AG20443 (cell line): ENCODE results near the gene CACYBP.
A peak's percentile ranks its signal among the peaks of the same experiment; 100 is the strongest.

ENCODE experiments used
- DNase-seq: peaks from one replicate; pipeline ENCODE4 v3.0.0; 2012; ENCODE audit warnings: low spot score, mixed read lengths

The CACYBP gene, protein sequence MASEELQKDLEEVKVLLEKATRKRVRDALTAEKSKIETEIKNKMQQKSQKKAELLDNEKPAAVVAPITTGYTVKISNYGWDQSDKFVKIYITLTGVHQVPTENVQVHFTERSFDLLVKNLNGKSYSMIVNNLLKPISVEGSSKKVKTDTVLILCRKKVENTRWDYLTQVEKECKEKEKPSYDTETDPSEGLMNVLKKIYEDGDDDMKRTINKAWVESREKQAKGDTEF

DNA sequence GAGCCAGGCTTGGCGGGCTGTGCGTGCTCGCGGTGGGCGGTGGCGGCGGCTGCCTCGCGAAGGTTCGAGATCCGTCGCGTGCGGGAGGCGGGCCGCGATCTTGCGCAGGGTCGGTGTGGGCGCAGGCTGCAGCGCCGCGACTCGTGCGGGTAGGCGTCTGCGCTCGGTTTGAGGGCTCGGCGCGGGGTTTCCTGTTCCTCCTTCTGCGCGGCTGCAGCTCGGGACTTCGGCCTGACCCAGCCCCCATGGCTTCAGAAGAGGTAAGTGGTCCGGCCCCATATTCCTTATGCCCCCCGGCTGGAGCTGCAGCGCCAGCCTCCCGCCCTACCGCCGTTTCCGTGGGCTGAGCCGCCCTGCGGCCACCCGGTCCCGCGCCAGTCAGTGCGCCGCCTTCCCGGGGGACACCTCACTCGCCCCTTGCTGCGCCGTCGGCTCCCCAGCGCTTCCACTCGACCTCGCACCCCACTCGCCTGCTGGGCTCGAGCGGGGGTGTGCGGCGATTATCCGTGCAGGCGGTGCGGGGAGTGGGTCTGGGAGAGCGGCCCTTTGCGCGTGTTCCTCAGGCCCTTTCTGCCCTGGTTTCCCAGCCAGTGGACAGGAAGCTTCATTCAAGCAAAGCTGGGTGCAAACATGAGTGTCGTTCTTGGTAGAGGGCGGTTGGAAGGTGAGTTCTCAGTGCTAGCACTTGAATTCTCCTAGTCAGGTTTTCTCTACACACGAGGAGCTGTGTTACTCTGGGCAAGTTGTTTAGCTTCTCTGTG lies at the start of gene CACYBP:
CACYBP (plus strand) TSS at position 12 of the 761 bp plus-strand sequence; CDS start at position 246, 234 bp downstream.
- DNase-seq, result peak; percentile 43

DNA sequence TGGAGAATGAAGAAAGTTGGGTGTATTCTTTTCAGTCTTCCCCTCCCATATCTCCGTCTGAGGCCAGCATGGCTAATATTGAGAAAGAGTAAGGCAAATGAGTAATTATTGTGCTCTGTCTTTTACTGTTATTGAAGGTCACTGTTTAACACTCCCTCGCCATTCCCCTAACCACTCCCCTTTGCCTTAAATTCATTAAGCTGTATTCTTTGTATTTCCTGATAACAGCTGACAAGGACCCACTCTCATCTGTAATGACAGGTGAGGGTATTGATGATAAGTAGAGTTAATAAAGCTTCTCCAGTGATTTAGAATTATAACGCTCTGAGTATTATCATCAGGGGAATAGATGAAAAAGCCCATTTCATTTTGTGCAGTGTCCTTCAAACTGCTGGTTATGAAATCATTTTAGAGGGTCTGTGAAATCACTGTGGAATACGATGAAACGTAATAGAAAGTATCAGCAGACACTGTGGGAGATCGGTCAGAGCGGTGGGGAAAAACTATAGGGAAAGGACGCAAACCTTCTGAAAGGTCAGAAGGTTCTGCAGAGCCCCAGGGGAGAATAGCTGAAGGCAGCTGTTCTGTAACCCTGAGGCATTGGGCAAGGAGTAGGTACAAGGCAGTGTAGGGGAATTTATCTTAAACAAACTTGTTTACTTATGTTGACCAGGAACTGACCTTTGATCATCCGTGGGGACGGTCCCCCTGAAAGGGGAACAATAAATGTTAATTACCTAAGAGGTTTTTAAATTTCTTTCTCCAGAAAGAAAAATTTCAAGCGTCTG lies 46.3 kb upstream of the CACYBP start:
- no peak for DNase-seq

DNA sequence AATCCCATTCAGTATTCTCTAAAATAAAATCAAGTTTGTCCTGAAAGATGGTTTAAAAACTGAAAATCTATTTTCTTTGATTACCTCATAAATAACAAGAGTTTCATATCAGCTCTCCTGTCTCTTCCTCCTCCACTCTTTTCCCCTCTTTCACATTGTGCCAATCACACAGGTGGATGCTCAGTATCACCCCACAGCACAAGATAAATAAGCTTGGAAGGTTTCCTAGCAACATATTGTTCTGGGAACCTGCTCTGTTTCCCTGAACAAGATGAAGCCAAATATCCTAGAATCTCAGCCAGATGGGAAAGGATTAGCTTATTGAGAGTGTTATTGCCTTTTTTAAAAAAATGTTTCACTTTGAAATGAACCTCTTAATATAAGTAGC lies 45.7 kb upstream of the CACYBP start:
- no peak for DNase-seq

DNA sequence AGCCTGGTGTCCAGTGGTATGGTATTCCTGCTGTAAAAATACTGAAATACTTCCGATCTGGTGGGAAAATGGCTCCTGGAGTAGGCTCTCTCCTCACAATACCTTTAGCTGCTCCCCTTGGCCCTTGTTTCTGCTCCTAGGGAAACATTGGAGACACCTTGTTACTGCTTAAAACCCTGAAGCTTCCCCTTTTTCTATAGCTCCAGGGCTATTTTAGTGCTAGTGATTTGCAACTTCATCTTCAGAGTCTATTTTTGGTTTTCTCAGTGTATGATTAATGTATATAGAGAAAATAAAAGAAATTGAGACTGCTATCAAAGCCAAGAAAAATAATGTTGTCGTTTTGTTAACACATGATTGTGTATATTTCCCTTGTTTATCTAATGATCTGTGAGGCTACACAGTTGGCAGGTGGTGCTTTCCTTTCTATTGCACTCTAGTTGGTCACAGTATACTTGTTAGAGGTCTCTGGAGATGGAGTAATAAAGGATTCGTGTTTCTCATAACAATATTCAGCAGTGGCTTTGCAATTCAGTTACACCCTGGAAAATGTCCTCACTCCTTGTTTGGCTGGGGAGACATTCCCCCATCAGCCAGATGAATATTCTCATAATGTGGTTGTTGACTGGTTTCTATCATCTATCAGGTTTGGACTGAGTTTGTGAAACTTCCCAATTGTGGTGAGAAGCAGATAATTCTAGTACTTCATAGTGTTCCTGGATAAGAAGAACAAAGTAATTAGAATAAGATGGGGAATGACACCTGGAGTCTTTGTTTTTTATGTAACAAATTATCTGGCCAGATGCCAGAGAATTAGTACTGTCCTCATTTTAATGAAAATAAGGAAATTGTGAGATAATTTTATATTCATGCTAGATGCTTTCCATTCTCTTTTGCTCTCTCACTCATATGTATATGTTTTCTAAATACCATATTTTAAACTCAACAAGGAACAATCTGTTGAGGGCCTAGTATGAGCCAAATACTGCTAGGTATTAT lies 44.8 kb upstream of the CACYBP start:
- DNase-seq, result no peak

DNA sequence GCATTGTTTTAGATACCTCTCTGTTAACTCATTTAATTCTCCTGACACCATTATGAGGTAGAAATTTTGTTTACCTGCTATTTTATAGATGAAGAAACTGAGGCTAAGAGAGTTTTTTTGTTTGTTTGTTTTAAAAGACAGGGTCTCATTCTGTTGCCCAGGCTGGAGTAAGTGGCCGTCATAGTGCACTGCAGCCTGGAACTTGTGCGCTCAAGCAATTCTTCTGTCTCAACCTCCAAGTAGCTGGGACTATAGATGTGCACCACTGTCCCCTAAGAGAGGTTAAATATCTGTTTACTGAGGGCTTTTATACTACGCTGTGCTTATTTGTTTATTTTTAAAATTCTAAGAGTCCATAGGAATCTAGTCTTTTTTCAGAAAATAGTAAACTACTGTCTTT lies 43.7 kb upstream of the CACYBP start:
- no peak for DNase-seq

DNA sequence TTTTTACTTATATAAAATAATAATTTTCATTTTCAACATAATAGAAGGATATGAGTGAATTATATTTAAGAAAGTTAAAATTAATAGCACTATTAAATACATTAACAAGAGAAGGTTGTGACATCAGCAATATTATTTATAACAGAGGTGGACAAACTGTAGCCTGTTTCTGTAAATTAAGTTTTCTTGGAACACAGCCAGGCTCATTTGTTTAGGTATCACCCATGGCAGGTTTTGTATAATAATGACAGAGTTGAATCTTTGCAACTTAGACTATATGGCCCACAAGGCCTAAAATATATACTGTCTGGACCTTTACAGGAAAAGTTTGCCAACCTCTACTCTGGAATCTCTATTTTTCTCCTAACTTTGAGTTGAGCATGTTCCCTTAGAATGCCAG lies 42.8 kb upstream of the CACYBP start:
- DNase-seq, result no peak

DNA sequence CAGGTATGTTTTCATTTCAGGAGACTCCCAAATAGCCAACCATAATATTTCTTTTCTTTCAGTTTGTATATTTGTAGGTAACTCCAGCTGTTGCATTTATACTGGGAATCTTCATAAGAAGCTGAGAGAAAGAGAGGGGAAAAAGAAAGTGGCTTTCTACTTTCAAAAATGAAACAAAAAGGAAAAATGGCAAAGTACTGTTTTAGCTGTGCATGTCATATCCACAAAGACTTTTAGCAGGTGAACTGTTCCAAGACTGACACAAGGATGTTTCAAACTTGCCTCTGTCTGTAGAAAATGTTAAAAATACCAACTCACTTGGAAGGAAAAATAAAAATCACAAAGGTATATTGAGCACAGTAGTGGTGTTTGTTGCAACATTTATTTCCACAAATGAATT lies 41.9 kb upstream of the CACYBP start:
- DNase-seq, result no peak

DNA sequence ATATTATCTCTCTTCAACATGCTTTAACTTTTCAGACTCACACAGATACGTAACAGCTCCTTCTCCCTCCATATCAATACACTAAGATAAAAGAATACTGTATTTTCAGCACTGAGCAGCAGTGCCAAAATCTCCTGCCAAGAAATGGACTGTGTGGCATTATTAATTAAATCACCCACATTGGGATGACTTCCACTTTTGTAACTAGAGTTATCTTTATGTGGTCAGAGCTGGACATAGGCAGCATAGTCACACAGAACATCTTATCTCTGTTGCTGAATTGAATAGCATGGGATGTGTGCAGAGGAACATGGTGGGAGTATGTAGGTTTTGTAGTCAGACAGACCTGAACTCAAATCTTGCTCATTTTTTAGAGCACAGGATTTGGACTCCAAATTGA lies 41.4 kb upstream of the CACYBP start:
- DNase-seq, result no peak

DNA sequence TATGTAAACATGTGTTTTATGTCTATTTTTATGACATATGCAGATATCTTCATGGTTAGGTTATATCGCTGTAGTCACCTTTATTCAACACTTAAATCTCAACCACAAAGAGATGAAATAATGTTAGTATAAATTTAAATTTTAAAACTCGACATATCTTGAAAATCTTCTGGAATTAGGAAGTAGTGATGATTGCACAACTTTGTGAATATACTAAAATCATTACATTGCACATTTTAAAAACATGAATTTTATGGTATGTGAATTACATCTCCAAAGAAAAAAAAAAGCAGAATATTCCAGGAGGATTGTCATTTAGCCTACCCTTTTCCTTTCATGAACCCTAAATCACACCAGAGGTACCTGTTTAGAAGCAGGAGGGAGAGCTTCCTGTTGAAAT lies 39.4 kb upstream of the CACYBP start:
- DNase-seq, result no peak

DNA sequence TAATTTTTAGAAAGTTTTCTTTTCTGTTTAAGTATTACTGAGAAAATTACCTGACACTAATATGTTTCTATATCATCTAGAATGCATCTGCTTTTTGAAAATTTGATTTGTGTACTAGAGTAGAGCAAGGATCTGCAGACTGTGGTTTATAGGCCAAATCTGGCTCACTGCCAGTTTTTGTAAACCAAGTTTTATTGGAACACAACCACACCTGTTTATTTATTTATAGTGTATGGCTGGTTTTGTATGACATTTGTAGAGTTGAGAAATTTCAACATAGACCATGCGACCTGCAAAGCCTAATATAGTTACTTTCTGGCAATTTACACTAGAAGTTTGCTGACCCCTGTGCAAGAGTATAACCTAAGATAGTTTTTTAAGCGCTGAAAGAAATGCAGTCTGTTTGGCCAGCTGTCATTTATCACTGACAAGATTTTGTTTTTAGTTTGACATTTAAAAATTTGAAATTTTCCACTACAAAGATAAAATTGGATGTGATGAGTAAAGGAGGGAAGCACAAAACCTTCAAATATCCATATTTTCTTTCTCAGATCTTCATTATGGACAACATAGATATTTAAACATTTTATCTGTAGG lies 36.1 kb upstream of the CACYBP start:
- DNase-seq, result no peak

DNA sequence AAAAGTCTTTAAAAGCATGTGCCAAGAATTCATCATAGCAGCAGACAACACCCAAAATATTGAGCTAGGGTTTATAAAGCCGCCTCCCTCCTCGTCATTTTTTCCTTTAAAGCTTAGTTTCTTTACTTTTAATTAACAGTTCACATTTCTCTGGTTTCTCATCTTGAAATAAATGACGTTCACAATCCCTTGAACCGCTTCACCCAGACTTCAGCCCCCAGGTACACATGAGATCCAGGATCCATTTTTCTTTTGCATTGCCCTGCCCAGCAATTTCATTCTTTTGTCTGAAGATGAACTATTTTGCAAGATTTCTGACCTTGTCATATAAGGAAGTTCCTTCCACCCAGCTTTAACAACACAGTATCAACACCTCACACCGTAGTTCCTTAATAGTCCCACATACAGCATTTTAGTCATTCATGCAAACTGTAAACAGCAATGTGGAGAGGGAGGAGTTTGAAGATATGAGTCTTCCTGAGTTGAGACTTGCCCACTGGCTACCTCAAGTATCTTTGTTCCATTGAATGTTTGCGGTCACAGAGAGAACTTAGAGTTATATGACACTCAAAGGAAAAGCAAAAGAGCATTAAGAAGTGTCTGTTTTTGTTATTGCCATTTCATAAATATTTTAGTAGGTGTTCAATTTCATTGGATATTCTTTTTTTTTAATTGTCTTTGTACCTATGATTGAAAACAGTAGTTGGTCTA lies 35.3 kb upstream of the CACYBP start:
- peak; percentile 20 for DNase-seq

DNA sequence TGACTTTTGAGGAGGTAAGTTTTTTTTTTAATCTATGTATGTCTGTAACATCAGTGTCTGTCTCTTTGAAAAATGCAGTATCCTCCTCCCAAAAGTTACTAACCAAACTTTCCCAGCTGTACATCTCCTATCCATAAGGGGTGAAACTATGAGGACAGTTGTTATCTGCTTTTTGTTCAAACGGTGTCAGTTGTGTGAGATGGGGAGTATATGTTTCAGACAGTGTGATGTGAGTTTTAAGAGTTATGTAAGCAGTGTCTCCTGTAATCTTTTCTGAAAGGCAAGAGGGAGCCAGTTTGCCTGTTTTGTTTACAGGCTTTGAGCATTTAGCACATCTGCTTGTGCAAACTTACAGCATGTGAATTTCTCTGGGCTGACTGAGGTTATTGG lies 34.8 kb upstream of the CACYBP start:
- peak; percentile 14 for DNase-seq

DNA sequence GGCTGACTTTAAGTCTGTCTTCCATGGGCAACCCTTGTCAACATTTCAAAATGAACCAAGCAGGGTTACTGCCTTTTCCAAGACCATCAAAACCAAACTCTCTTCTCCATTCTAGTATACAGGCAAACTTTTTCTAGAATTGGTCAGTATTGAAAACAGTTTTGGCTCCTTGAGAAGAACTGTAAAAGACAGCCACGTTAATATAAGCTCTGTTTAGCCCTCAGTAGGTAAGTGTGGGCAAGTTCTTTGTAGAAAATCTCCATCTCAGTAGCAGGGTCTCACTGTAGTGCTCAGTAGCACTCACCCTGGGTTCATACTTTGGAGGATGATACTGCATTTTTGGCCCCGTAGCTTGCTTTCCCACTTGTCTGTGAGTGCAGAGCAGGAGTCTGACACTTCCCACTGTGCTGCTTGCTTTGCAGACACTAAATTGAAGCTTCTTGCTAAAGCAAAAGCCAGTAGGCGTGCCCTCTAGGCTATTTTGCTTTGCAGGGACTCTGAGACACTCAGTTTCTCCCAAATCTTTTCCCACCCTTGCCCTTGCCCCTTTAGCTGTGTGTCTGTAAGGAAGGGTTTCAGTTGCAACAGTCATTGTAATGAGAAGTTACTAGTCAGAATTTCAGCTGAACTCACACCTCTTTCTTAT lies 34.3 kb upstream of the CACYBP start:
- DNase-seq, result no peak

DNA sequence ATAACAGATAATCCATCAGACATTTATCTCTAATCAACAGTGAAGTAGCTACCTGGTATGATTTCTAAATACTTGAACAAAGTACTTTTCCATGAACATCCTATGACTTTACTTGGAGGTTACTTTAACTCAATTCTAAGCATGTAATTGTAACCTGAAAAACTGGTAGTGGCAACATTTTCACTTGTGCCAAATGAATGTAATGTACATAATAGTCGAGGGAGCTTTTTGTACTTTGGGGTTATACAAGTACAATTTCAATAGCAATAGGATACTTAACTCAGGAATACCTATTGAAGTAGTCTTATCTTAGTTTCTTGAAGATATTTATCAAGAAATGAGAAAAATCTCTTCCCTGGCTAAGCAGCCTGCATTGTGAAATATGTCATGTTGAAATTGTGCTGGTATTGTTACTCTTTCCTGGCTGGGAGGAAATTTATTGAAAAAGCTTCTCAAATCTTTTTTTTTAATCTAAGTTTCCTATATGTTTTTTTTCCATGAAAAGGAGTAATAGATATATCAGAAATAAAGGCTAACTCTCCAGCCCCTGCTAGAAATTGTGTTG lies 33.7 kb upstream of the CACYBP start:
- no peak for DNase-seq

DNA sequence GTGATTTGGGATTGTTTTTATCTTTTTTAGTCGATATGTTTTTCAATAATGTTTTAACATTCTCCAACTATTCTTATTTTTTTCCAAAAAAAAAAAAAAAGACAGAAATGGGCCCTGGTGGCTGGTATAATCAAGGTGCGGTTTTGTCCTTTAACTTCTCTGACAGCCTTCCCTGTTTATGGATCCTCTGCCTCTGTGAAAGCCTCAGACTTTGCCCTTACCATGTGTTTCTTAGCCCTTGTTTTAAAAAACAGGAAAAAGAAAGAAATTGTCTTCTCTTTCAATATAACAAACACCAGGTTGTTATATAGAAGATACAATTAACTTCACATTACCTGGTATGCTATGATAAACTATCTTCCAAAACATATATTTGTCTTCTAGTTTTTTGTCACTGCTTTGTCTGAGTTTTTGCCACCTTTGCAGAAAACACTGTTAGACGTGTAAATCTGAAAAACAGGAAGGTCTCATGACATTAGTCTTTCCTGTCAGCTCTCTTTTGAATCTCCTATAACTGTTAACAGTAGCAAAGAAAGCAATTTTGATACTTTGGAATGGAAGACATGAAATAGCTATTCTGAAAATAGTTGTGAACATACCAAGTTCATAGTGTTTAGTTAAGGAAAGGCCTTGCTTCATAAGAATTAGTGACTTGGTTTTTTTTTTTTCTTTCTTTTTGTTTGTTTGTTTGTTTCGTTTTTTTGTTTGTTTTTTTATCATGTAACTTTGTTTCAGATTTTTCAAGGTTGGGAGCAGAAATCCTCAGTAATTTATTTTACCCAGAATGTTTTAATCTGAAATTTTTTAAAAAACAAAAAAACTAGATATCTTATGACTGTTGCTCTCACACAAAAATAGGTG lies 31.7 kb upstream of the CACYBP start:
- DNase-seq, result no peak

DNA sequence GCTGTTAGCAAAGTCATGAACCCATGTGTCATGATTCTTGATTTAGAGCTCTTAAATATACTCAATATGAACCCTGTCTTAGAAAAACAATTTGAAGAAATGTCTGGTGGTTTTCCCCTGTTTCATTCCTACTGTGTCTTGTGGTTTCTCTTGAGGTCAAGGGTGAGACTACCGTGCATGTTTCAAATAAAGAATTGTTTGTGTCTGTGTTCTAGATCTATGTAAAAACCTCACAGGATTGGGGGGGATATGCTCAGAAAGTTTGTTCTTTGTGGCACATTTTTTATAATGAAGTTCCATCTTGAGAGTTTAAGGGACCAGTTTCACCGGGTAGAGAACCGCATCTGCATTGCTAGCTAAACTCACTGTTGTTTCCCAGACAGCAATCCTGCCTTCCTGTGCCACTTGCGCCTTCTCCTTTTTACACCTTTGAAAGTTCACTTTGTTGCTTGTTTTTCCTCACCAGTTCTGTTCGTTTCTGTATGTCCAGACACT lies 30.9 kb upstream of the CACYBP start:
- DNase-seq, result no peak

DNA sequence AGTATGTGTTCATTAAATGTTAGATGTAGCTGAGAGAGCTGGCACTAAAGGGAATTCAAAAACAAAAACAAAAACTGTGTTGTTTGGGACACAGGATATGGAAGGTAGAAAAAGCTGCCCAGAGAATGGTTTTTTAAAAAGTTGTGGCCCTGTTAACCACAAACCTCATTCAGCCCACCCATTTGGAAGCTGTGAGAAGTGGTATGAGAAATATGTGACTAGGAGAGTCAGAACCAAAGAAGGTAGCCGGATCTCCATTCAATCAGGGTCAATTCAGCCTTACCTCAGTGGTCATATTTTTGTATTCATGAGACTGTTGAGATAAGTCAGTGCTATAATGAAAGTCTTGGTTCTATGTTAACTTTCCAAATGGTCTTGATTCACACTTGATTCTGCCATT lies 29.8 kb upstream of the CACYBP start:
- DNase-seq, result no peak

DNA sequence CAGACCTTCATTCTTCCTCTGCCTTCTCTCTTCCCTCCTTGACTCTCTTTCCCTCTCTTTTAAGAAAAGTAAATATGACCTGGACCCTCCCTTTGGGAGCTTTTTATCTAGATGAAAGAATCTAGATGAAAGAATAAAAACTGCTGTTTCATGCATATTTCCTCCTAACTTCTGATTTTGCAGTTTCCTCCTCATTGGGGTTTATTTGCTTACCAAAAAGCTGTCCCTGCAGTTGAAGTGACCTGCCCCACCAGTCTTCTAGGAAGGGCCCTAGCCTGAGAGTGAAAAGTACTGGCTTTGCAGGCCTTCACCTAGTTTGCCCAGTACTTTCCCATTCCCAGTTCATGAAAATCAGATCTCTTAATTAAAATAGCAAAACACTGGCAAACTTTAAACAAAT lies 28.3 kb upstream of the CACYBP start:
- no peak for DNase-seq

DNA sequence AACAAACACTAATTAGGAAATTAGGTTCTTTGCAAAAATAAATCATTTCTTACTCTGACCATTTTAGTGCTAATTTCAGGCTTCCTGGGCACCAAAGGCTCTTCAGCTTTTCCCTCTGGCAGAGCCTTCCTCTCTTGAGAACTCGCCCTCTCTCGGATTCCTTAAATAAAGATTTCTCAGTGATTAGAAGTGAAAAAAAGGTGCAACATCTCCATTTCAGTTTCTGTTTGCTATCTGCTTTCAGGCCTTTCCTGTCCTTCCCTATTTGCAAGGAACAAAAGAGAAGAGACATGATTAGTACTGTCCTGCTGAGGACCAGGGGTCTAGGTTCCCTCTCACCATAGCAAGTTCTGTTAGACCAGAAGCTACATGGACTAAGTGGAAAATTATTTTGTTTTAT lies 27.8 kb upstream of the CACYBP start:
- no peak for DNase-seq
